IPS-20b (cell line): ENCODE data around the gene VNN1.
"Not testable (repeated sequence)": the region's sequence is repeated elsewhere in the genome, so short reads cannot be mapped to it uniquely, and the experiment has no call there.

Source experiments
- H3K27ac ChIP-seq: one replicate; pipeline ENCODE4 v1.5.1; 2013; ENCODE audit warnings: low read length
- H3K27me3 ChIP-seq: 2 replicates; pipeline ENCODE4 v1.6.1; 2013; ENCODE audit warnings: mild to moderate bottlenecking, low read length, inconsistent platforms; ENCODE audit not compliant: insufficient read depth
- H3K36me3 ChIP-seq: 2 replicates; pipeline ENCODE4 v1.6.1; 2013; ENCODE audit warnings: low read depth, mild to moderate bottlenecking, inconsistent platforms, low read length, moderate library complexity; ENCODE audit not compliant: insufficient read depth
- H3K4me1 ChIP-seq: 2 replicates; pipeline ENCODE4 v1.6.1; 2013; ENCODE audit warnings: mild to moderate bottlenecking, control low read depth, inconsistent platforms, low read length, moderate library complexity; ENCODE audit not compliant: insufficient read depth
- H3K4me3 ChIP-seq: 2 replicates; pipeline ENCODE4 v1.5.1; 2013; ENCODE audit warnings: mild to moderate bottlenecking, low read length, inconsistent platforms
- H3K9ac ChIP-seq: 2 replicates; pipeline ENCODE4 v1.6.1; 2013; ENCODE audit warnings: low read depth, mild to moderate bottlenecking, inconsistent platforms, low read length, moderate library complexity
- H3K9me3 ChIP-seq: 2 replicates; pipeline ENCODE4 v1.6.1; 2013; ENCODE audit warnings: mild to moderate bottlenecking, low read depth, low read length, inconsistent platforms; ENCODE audit not compliant: insufficient read depth

The VNN1 gene

DNA sequence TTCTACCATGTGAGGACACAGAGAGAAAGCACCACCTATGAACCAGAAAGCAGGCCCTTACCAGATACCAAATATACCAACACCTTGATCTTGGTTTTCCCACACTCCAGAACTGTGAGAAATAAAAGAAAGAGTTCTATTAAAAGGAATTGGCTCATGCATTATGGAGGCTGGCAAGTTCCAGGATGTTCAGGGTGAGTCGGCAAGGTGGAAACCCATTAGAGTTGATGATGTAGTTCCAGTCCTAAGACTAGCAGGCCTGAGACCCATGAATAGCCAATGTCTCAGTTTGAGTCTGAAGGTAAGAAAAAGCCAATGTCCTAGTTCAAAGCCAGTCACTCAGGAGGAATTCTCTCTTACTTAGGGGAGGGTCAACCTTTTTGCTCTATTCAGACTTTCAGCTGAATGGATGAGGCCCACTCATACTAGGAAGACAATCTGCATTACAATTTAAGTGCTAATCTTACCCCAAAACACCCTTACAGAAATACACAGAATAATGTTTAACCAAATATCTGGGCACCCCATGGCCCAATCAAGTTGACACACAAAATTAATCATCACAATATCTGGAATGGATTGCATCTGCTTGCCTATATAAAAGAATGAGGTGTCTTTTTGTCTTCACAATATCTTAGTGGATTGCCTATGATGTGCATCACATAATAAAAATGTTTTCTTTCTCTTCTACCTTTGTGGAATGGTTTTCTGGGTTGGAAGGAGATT, 49.4 kb downstream of the VNN1 start:
- H3K36me3 ChIP-seq: no peaks in the 10 kb centered on the region
- H3K4me1 ChIP-seq: peaks cover 12% of the 10 kb centered on the region
- no peaks in the 10 kb centered on the region for H3K27me3 ChIP-seq
- no peak overlapping the region for H3K9ac ChIP-seq
- H3K4me3 ChIP-seq: no peak overlapping the region
- H3K9me3 ChIP-seq: no peaks in the 10 kb centered on the region
- no peak overlapping the region for H3K27ac ChIP-seq

DNA sequence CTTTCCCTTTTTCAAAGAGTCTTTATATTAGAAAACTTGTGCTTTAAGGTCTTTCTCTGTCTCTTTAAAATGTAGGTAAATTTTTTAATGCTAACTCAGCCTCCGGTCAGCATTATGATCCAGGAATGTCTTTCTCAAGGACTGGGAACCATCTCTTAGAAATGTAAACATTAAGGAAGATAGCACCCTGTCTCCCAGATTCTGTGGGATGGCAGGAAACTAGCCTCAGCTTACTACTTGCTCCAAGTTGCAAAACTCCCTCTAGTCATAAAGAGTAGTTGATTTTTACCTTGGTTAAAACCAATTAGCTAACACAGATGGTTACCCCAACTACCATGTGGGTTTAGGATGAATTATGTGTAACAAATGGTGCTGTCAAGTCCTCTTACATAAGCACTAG, 50.2 kb downstream of the VNN1 start:
- Histone ChIP-seq H3K9ac (no peak overlapping the region), H3K9me3 (no peaks in the 10 kb centered on the region), H3K27me3 (no peaks in the 10 kb centered on the region), H3K4me1 (peaks cover 12% of the 10 kb centered on the region), H3K27ac (no peak overlapping the region), H3K4me3 (no peak overlapping the region), H3K36me3 (no peaks in the 10 kb centered on the region)

DNA sequence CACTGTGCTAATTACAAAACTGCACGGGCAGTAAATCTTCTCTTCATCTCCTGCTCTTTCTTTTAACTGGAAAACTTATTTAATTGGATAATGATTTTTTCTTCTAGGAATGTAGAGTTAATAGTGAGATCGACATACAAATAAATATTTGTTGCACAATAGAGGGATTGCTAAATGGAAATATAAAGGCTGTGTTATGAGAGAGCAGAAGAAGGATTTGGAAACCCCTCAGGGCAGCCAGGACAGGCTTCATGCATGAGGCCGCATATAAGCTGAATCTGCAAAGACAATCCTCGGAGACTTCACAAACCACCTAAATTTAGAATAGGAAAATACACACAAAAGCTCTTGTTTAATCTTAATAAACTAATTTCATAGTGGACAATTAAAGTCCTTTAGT, 51.9 kb downstream of the VNN1 start:
- Histone ChIP-seq H3K27ac (no peak overlapping the region), H3K9me3 (no peaks in the 10 kb centered on the region), H3K36me3 (no peaks in the 10 kb centered on the region), H3K27me3 (no peaks in the 10 kb centered on the region), H3K4me3 (no peak overlapping the region), H3K9ac (no peak overlapping the region), H3K4me1 (peaks cover 11% of the 10 kb centered on the region)

DNA sequence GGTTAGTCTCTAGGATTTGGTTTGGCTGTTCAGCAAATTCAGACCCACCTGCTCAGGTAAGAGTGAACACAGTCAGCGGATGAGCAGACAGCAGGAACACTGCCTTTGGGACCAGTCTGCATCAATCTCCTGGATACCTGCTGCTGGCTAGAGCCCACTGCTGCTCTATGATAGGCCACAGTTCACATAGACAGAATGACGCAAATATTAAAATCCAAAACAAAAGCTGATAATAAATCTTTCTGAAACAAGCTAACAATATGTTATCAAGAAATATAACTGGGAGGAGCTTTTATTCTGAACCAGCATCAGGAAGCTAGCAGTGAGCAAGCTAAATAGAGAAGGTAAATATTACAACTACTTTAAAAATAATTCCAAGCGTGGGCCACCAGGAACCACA, 54.8 kb downstream of the VNN1 start, which contains the start of gene TAAR1:
Gene TAAR1 (minus strand): TSS at position 101 of the 400 bp plus-strand sequence. CDS start 13,179 bp downstream, outside the sequence.
- Histone ChIP-seq H3K4me1 (no peaks in the 10 kb centered on the region), H3K9me3 (no peaks in the 10 kb centered on the region), H3K27me3 (no peaks in the 10 kb centered on the region), H3K4me3 (no peak within 1 kb of the TSS), H3K27ac (no peak within 1 kb of the TSS), H3K36me3 (no peaks in the 10 kb centered on the region), H3K9ac (no peak within 1 kb of the TSS)

DNA sequence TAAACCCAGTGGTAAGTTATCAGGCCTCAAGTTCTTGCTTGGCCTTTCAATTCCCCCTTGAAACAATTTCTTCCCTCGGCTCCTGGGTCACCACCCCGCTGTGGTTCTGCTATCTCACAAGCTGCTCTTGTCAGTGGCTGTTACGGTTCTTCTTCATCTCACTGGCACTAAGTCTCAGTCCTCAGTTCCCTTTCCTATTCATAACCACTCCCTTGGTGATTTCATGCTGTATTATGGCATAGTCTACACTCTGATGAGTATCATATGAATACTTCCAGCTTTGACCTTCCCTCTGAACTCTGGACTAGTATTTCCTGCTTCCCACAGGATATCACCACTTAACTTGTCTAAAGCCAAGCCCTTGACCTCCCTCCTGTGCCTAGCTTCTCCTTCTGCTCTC, 62.8 kb downstream of the VNN1 start:
- H3K36me3 ChIP-seq: no peaks in the 10 kb centered on the region
- no peaks in the 10 kb centered on the region for H3K27me3 ChIP-seq
- H3K27ac ChIP-seq: no peak overlapping the region
- no peak overlapping the region for H3K9ac ChIP-seq
- H3K9me3 ChIP-seq: no peaks in the 10 kb centered on the region
- H3K4me1 ChIP-seq: peaks cover 5% of the 10 kb centered on the region; the same call in 1 of the 2 replicates
- H3K4me3 ChIP-seq: no peak overlapping the region

DNA sequence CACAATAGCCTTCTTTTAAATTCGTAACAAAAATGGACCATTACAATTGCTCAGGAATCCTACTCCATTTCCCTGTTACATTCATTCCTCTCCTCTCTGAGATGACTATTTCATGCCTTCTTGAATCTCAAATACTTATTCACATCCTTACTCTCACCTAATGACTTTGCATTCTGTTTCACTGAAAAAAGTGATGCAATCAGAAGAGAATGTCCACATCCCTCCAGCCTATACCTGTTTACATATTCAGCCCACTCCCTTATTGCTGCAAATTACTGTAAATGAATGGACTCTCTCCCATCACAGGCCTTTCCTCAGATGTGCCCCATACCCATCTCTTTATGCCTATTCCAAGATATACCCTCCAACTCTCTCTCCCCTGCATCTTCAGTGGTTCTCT, 63.4 kb downstream of the VNN1 start:
- Histone ChIP-seq H3K27ac (no peak overlapping the region), H3K9me3 (no peaks in the 10 kb centered on the region), H3K27me3 (no peaks in the 10 kb centered on the region), H3K4me3 (no peak overlapping the region), H3K9ac (no peak overlapping the region), H3K4me1 (peaks cover 5% of the 10 kb centered on the region; the same call in 1 of the 2 replicates), H3K36me3 (no peaks in the 10 kb centered on the region)

DNA sequence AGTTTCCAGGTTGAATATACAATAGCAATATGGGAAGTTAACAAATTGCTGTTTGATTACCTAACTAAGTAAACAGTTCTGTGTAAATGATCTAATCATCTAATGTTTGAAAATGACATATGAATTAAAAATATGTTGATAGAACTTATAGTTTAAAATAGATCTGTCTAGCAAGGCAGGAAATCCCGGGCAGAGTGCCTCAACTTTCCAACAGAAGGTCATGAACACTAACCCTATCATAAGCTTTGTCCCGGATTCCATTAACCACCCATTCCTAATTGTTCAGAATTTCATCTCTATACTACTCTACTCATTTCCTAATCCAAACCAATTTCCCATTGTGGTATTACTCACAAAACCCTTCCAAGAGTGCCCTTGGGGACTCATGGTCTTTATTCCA, 65.0 kb downstream of the VNN1 start:
- Histone ChIP-seq H3K9me3 (no peaks in the 10 kb centered on the region), H3K4me1 (peaks cover 5% of the 10 kb centered on the region; the same call in 1 of the 2 replicates), H3K9ac (no peak overlapping the region), H3K27ac (no peak overlapping the region), H3K36me3 (no peaks in the 10 kb centered on the region), H3K27me3 (no peaks in the 10 kb centered on the region), H3K4me3 (no peak overlapping the region)

DNA sequence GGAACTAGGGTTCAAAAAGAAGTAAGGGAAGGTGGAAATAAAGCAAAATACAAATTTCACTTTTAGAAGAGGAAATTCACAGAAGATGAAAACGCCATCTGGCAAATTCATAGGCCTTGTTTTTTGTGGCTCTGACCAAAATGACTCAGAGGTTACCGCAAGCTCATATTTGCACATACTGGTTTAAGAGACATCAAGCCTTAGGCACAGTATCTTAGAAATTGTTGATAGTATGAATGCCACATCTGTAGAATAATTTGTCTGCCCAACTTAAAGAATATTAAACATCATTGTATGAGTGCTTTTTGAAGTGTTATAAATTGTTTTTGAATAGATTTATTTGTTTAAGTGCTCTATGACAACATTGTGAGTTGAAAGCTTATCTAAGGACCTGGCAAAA, 65.5 kb downstream of the VNN1 start:
- Histone ChIP-seq H3K36me3 (no peaks in the 10 kb centered on the region), H3K9me3 (no peaks in the 10 kb centered on the region), H3K4me1 (peaks cover 5% of the 10 kb centered on the region; the same call in 1 of the 2 replicates), H3K27me3 (no peaks in the 10 kb centered on the region), H3K27ac (no peak overlapping the region), H3K9ac (no peak overlapping the region), H3K4me3 (no peak overlapping the region)

DNA sequence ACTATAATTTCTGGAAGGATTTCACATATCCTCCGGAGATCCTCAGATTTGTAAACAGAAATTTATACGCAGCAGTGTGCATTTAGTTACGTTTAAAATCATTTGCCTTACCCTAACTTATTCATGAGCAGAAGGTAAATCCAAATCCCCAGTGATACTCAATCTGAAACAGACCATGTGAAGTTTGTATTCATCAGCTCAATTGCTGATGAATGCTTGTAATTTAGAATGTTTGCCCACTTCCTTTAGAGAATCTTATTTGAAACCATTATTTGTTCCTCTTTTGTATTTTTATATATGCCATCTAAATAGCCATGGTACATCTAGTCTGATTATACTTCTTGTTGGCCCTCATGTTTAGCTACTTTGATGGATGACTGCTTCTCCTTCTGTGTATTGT, 70.3 kb downstream of the VNN1 start:
- no peak overlapping the region for H3K27ac ChIP-seq
- H3K36me3 ChIP-seq: no peaks in the 10 kb centered on the region
- no peak overlapping the region for H3K9ac ChIP-seq
- H3K4me3 ChIP-seq: no peak overlapping the region
- H3K4me1 ChIP-seq: no peaks in the 10 kb centered on the region
- no peaks in the 10 kb centered on the region for H3K9me3 ChIP-seq
- H3K27me3 ChIP-seq: no peaks in the 10 kb centered on the region

DNA sequence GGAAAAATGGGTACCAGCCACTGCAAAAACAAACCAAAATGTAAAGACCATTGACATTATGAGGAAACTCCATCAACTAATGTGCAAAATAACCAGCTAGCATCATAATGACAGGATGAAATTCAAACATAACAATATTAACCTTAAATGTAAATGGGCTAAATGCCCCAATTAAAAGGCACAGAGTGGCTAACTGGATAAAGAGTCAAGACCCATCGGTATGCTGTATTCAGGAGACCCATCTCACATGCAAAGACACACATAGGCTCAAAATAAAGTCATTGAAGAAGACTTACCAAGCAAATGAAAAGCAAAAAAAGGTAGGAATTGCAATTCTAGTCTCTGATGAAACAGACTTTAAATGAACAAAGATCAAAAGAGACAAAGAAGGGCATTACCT, 76.7 kb downstream of the VNN1 start:
- not testable (repeated sequence) for H3K4me3 ChIP-seq, H3K27ac ChIP-seq, H3K36me3 ChIP-seq, H3K4me1 ChIP-seq, H3K27me3 ChIP-seq, H3K9ac ChIP-seq, H3K9me3 ChIP-seq

DNA sequence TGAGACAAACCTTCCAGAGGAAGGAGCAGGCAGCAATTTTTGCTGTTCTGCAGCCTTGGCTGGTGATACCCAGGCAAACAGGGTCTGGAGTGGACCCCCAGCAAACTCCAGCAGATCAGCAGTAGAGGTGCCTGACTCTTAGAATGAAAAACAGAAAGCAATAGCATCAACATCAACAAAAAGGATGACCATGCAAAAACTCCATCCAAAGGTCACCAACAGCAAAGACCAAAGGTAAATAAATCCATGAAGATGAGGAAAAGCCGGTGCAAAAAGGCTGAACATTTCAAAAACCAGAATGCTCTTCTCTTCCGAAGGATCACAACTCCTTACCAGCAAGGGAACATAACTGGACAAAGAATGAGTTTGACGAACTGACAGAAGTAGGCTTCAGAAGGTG, 77.9 kb downstream of the VNN1 start:
- H3K4me3 ChIP-seq, H3K36me3 ChIP-seq, H3K4me1 ChIP-seq, H3K27ac ChIP-seq, H3K9ac ChIP-seq, H3K9me3 ChIP-seq, H3K27me3 ChIP-seq: not testable (repeated sequence)

DNA sequence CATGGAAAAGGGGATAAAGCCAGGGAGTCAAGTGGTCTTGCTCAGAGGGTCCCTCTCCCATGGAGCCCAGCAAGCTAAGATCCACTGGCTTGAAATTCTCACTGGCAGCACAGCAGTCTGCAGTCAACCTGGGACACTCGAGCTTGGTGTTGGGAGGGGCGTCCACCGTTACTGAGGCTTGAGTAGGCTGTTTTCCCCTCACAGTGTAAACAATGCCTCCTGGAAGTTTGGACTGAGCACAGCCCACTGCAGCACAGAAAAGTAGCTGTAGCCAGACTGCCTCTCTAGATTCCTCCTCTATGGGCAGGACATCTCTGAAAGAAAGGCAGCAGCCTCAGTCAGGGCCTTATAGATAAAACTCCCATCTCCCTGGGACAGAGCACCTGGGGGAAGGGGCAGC, 78.6 kb downstream of the VNN1 start:
- H3K9ac ChIP-seq, H3K4me1 ChIP-seq, H3K27me3 ChIP-seq, H3K27ac ChIP-seq, H3K36me3 ChIP-seq, H3K9me3 ChIP-seq, H3K4me3 ChIP-seq: not testable (repeated sequence)
